Limb (tissue), 2 donors: Measurements from ENCODE around the gene CDC42BPA.
"Not testable (repeated sequence)": the region's sequence is repeated elsewhere in the genome, so short reads cannot be mapped to it uniquely, and the experiment has no call there.

ENCODE experiments used
- DNase-seq, 2 donors: peaks; one replicate each; pipeline ENCODE4 v3.0.0-alpha.2; 2016; ENCODE audit errors: extremely low spot score in 2 of 2

The CDC42BPA gene

DNA sequence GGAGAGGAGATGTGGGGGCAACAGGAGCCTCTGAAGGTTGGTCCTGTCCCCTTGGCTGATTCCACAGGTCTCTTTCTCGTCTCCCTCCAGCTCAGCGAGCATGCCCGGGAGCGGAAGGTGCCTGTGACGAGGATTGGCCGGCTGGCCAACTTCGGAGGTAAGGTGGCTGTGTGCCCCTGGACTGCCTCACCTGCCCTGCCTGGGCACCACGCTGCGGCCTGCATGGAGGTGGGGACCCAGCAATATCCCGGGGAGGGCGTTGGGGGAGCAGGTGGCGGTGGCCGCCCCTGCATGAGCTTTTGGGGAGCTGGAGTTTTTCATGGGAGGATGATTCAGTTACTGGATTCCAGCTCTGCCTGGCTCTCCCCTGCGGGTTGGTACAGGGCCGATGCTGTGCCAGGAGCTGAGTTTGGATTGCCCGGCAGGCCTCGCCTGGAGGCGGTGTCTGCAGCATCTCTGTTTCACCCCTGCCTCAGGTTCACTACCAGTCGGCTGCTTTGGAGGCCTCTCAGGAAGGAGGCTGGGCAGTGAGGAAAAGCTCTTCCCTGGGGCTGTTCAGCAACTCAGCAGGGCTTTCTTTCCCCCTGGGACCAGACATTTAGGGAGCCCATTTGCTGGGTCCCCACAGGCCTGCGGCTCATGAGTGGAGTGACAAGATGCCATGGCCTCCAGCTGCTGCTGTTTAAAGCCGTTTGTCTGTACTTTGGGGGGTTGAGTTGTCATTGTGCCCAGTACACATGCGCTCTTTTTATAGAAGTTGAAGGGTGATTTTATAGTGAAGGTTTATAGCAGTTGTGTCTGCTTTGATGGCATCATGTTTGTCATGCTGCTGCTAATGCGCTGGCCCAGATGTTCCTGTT lies 352.5 kb downstream of the CDC42BPA start:
- DNase-seq: no peak

GRCh38 chr1:226964611-226965486 lies 353.4 kb downstream of the CDC42BPA start:
- DNase-seq: no peak

DNA sequence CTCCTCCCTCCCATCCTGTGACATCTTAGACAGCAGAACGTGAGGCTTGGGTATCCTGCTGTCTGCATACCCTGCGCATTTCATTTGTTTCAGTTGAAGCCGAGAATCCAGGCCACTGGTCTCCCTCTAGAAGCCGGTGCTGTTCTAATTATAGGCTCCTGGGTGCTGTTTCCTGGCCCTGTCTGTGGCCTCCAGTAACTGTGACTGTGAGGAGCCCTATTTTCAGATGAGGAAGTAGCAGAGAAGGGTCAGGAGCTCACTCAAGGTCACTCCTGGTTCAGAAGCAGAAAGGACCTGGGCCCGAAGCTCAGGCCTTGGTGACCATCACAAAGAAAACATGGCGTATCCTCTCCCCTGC lies 354.2 kb downstream of the CDC42BPA start:
- DNase-seq: no peak

- no peak for DNase-seq
Measured at GRCh38 chr1:226962421-226963391, 355.6 kb downstream of the CDC42BPA start.

GRCh38 chr1:226960944-226961765 lies 357.1 kb downstream of the CDC42BPA start:
- no peak for DNase-seq

DNA sequence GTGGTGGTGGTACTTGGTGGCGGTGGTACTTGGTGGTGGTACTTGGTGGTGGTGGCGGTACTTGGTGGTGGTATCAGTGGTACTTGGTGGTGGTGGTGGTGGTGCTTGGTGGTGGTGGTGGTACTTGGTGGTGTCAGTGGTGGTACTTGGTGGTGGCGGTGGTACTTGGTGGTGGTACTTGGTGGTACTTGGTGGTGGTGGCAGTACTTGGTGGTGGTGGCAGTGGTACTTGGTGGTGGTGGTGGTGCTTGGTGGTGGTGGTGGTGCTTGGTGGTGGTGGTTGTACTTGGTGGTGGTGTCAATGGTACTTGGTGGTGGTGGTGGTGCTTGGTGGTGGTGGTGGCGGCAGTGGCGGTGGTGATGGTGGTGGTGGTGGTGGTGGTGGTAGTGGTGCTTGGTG lies 358.0 kb downstream of the CDC42BPA start:
- DNase-seq: no peak

GRCh38 chr1:226958300-226958699 lies 360.0 kb downstream of the CDC42BPA start:
- DNase-seq: no peak

DNA sequence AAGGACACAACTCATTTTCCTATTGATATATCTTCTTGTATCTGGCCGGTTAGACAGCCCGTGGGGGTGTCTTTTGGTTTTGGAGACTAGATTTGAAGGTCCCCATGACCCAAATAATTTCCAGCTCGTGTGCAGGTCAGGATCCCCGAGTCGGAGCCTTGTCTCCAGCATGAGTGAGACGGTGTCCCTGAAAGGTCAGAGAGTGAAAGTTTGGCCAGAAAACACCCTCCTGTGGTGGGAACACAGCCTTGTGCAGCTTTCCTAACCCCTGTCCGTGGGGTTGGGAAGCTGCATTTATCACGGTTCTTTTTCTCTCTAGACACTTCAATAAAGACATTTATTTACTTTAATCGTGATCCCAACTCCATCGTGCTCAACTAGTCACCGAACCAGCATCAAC lies 360.6 kb downstream of the CDC42BPA start:
- DNase-seq: no peak

- no peak for DNase-seq
Measured at GRCh38 chr1:226956942-226957713, 361.2 kb downstream of the CDC42BPA start.

DNA sequence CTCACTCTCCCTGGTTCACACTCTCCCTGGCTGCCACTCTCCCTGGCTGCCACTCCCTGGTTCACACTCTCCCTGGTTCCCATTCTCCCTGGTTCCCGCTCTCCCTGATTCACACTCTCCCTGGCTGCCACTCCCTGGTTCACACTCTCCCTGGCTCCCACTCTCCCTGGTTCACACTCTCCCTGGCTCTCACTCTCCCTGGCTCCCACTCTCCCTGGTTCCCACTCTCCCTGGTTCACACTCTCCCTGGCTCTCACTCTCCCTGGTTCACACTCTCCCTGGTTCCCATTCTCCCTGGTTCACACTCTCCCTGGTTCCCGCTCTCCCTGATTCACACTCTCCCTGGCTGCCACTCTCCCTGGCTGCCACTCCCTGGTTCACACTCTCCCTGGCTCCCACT lies 362.4 kb downstream of the CDC42BPA start:
- not testable (repeated sequence) for DNase-seq

DNA sequence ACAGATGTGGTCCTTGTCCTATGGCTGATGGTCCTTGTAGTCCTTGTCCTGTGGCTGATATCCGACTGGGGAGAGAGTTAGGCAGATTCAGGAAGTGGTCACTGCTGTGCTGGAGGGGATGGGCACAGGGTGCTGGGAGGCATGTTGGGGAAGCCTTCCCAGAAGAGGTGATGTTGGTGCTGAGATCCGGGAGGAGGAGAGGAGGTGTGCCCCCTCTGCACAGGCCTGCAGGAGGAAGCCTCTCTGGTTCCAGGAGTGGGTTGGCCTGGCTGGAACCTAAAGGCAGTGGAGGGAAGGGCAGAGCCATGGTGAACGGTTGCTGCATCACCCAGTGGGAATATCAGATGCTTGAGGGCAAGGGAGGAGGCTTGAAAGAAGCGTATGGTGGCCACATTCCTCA lies 363.5 kb downstream of the CDC42BPA start:
- DNase-seq: no peak

GRCh38 chr1:226954337-226954736 lies 364.0 kb downstream of the CDC42BPA start:
- DNase-seq: no peak

GRCh38 chr1:226953175-226953800 lies 365.0 kb downstream of the CDC42BPA start:
- no peak for DNase-seq

DNA sequence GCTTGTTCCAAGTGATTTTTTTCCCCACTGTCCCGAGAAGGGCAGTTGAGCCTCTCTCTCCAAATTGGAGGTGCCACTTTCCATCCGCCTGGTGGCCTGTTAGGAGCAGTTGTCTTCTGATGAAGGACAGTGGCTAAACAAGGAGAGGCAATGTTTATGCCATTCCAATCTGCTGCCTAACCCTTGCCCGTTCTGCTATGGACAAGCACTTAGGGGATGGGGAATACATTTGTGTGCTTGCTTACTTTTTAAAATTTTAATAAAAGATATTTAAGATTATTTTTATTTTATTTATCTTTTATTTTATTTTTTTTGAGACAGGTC lies 366.2 kb downstream of the CDC42BPA start:
- DNase-seq: no peak

GRCh38 chr1:226951286-226952117 lies 366.8 kb downstream of the CDC42BPA start:
- no peak for DNase-seq

DNA sequence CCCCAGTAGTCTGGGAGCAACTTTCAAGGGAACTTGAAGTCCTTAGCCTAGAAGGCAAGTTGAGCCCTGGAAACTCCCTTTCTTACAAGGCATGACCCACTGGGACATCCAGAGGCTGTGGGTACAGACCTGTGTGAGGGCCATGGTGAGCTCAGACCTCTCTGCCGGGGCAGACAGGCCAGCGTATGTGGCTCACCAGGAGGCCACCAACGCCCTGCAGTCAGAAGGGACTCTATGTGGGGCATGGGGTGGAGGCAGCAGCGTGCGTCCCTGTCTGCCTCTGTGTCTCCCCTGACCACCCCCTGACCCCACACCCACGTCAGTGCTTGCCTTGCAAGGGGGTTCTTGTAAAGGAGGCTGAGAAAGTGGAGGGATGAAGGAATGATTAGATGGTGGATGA lies 367.4 kb downstream of the CDC42BPA start:
- no peak for DNase-seq

DNA sequence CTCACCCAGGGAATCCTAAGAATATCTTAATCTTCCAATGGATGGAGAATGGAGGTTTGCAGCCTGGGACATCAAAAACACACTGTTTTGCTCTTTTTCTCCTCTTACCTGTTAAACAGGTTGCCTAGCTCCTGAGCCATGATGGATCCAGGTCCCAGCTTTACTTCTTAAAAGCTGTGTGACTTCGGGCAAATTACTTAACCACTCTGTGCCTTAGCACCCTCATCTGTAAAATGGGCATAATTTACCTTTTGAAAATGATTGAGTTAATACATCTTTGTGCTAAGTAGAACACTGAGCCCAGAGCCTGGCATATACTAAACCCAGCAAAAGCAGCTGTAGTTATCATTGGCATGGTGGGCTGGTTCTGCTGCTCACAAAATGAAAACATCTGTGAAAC lies 368.0 kb downstream of the CDC42BPA start:
- DNase-seq: no peak

DNA sequence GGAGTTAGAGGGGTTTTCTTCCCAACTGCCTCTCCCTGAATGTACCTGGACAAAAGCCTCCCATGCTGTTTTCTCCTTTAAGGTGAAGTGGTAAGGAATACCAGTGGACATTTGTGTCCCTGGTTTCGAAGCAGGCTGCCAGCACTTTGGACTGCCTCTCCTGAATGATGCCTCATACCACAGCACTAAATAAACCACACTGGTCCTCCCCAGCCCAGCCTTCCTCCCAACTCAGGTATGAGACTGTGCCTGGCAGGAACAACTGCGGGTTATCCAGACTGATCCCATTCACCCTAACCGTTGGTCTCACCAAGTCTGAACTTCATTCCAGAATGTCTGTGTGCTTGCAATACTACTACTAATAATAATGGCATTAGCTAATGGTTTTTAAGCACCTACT lies 368.9 kb downstream of the CDC42BPA start:
- DNase-seq: no peak

DNA sequence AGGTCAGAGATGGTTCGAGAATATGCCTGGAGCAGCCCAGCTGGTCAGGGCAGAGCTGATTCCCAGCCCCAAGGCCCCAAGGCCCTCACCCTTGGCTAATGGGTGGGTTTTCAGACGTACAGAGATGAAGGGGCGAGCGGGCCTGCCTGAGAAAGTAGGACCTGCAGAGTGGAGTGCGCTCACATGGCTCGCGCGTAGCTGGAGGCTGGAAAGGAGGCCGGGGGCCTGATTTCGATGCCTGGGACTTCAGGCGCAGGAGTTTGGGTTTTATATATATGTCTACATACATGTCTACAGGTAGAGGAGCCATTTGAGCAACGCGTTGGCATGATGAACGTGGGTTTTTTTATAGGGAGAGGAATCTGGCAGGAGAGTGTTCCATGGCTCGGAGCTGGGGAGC lies 369.3 kb downstream of the CDC42BPA start:
- no peak for DNase-seq
